Right ventricle myocardium inferior (tissue), 1 donor: ENCODE measurements around the gene PPIL6. TPM values are rescaled to one million over a fixed set of nuclear protein-coding genes. Genes with fewer than 3 reads are reported as not detected.
"Not testable (repeated sequence)": the region's sequence is repeated elsewhere in the genome, so short reads cannot be mapped to it uniquely, and the experiment has no call there.

Experiments used
- ATAC-seq: fragments of 200-7000 bp; cut with Tn5 transposase; one replicate; pipeline ENCODE4 v1.9.1; 2020; ENCODE audit warnings: mild to moderate bottlenecking, moderate library complexity
- DNase-seq: peaks from one replicate; pipeline ENCODE4 v3.0.0; 2021; ENCODE audit errors: missing footprints
- intact Hi-C: fragments of 100-400 bp; cut with DNase I; formaldehyde crosslinking; loops from one replicate; pipeline ENCODE4 v1.11.0; 2022
- total RNA-seq: library from RNA; stranded (reverse); fragmentation: NEBNext Ultra II Directional; extraction: Animal tissue kit (Norgen Biotek cat#: 25700); gene quantifications from one replicate; pipeline ENCODE4 v1.2.1, GENCODE V29; 2021
- donor health status: DM: no; HTN: yes; CAD: no; lungs with severe emphysema.

The PPIL6 gene
- total RNA-seq, 1 donor from 2014 or later = 4.5 TPM

- DNase-seq (no peak), ATAC-seq (no peak)
- intact Hi-C loops = no loop called here
Measured at GRCh38 chr6:109471105-109471810, 30.8 kb upstream of the PPIL6 start.

GRCh38 chr6:109469591-109470189 is 29.3 kb upstream of the PPIL6 start:
- intact Hi-C loops = no loop called here
- ATAC-seq = no peak
- no peak for DNase-seq

GRCh38 chr6:109467696-109468095 is 27.3 kb upstream of the PPIL6 start:
- intact Hi-C loops = no loop called here
- ATAC-seq (no peak), DNase-seq (no peak)

GRCh38 chr6:109466212-109466923 is 25.9 kb upstream of the PPIL6 start:
- ATAC-seq (no peak), DNase-seq (no peak)
- intact Hi-C loops = no loop called here

- ATAC-seq (peak; percentile 56), DNase-seq (no peak)
- intact Hi-C loops = no loop called here
Measured at GRCh38 chr6:109465772-109466171, 25.3 kb upstream of the PPIL6 start.

GRCh38 chr6:109461733-109462526 is 21.5 kb upstream of the PPIL6 start:
- intact Hi-C loops = no loop called here
- ATAC-seq = no peak
- no peak for DNase-seq

- ATAC-seq, intact Hi-C loops, DNase-seq: not testable (repeated sequence)
Measured at GRCh38 chr6:109461205-109461604, 20.8 kb upstream of the PPIL6 start.

- intact Hi-C loops = no loop called here
- DNase-seq (no peak), ATAC-seq (no peak)
Measured at GRCh38 chr6:109460161-109460829, 19.9 kb upstream of the PPIL6 start.

GRCh38 chr6:109458774-109459531 is 18.5 kb upstream of the PPIL6 start:
- DNase-seq = no peak
- ATAC-seq = no peak
- intact Hi-C loops = no loop called here

GRCh38 chr6:109457562-109457996 is 17.2 kb upstream of the PPIL6 start:
- ATAC-seq = no peak
- no peak for DNase-seq
- intact Hi-C loops = no loop called here

GRCh38 chr6:109456710-109457561 is 16.5 kb upstream of the PPIL6 start:
- no peak for DNase-seq
- peak; percentile 52 for ATAC-seq
- intact Hi-C loops = no loop called here

GRCh38 chr6:109456111-109456583 is 15.7 kb upstream of the PPIL6 start:
- intact Hi-C loops = no loop called here
- DNase-seq = no peak
- ATAC-seq = no peak

GRCh38 chr6:109455437-109456110 is 15.1 kb upstream of the PPIL6 start, which contains the start of gene MICAL1:
MICAL1 (minus strand) TSS chr6:109455772; CDS start chr6:109454196, 1,576 bp downstream.
- DNase-seq (peak; percentile 90), ATAC-seq (peak; percentile 80)
- intact Hi-C loops = loop anchor here (2.0 kb wide), 1 partner anchor 15 kb away; the partner anchor contains the start of genes PPIL6 and SMPD2

- peak; percentile 14 for ATAC-seq
- intact Hi-C loops = loop anchor here (2.0 kb wide), 1 partner anchor 14 kb away; the partner anchor contains the start of genes PPIL6 and SMPD2
- DNase-seq = peak; percentile 81
Measured at GRCh38 chr6:109454496-109455436, 14.3 kb upstream of the PPIL6 start.
